Muscle of leg (tissue), 11 donors: Measurements from ENCODE around the gene SPTBN2. TPM values are rescaled to one million over a fixed set of nuclear protein-coding genes. Genes with fewer than 3 reads are reported as not detected.

Experiments used
- DNase-seq: peaks from one replicate; pipeline ENCODE4 v3.0.0; 2013
- H3K27ac ChIP-seq: one replicate; pipeline ENCODE4 v1.5.1; 2013; ENCODE audit warnings: mild to moderate bottlenecking, low read length, control low read depth
- H3K27me3 ChIP-seq: one replicate; pipeline ENCODE4 v1.6.1; 2013; ENCODE audit warnings: low read length; ENCODE audit not compliant: control insufficient read depth, insufficient read depth
- H3K36me3 ChIP-seq: one replicate; pipeline ENCODE4 v1.6.1; 2013; ENCODE audit warnings: low read length; ENCODE audit not compliant: control insufficient read depth, insufficient read depth
- H3K4me1 ChIP-seq: one replicate; pipeline ENCODE4 v1.6.1; 2013; ENCODE audit warnings: low read length; ENCODE audit not compliant: control insufficient read depth, insufficient read depth
- H3K4me3 ChIP-seq: one replicate; pipeline ENCODE4 v1.5.1; 2013; ENCODE audit warnings: low read length, control low read depth
- H3K9me3 ChIP-seq: replicated peaks from 2 replicates; pipeline ENCODE4 v1.6.1; 2013; ENCODE audit warnings: low read depth, low read length; ENCODE audit not compliant: control insufficient read depth
- WGBS: methylation state at CpG from one replicate; pipeline ENCODE4 v1.1.5; 2013; ENCODE audit warnings: missing lambda C conversion rate; ENCODE audit not compliant: insufficient coverage; 5-methylcytosine and 5-hydroxymethylcytosine counted together
- polyA plus RNA-seq, 8 donors: library from polyadenylated mRNA; unstranded; fragments of 120-200 nt; gene quantifications; one replicate each; pipeline versions ENCODE4 v1.2.1 to v1.2.3, GENCODE V29; 2013; ENCODE audit warnings: inconsistent platforms in 1 of 8, low replicate concordance in 1 of 8; ENCODE audit not compliant: insufficient read length in 8 of 8, insufficient read depth in 1 of 8
- total RNA-seq: library from RNA; stranded (reverse); fragments of 120-200 nt; gene quantifications from one replicate; pipeline ENCODE4 v1.2.4, GENCODE V29; 2013

Gene SPTBN2
- total and polyA plus RNA-seq, 9 donors = 8.6 to 19.0 (median 16.2) TPM

DNA sequence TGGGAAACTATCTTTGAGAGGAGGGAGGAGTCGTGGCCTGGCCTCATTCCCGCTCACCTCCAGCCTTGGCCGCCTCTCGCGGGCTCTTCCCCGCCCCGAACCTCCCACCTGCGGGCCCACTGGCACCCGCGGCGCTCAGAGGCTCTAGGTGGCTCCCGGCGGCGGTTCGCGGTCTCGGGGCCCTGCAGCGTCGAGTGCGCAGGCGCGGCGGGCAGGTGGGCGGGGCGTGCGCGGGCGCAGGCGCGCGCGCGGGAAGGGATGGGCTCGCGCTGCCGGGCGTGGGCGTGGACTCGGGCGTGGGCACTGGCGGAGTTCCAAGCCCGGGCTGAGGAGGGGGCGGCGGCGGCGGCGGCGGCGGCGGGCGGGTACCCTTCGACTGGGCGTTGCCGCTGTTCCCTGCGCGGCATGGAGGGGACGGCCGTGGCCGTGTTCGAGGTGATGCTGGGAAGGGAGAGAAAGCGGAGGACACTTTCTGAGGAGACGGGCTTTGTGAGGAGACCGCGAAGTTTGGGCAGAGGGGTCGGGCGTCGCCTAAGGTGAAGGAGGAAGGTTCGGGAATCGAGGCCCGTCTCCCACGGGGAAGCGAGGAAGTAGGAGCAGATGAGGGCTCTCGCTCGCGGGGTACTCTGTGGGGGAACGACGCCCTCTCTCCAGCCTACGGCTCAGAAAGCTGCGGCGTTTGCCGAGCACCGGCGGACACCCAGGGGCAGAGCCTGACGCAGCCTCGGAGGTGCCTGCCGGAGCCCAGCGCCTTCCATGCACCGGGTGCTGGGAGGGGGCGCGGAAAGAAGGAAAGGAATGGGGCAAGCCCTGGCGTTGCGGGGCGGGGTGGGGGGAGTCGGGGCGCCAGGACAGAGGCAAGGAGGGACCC lies 15.7 kb upstream of the SPTBN2 start:
- Histone ChIP-seq H3K27ac (peak overlapping the region; percentile 69), H3K4me3 (peak overlapping the region; percentile 97), H3K9me3 (no peaks in the 10 kb centered on the region), H3K27me3 (no peaks in the 10 kb centered on the region), H3K36me3 (no peaks in the 10 kb centered on the region), H3K4me1 (peaks cover 10% of the 10 kb centered on the region)
- peak; percentile 88 for DNase-seq
- under 1% methylated on average over 90 of the region's 95 CpGs for WGBS

DNA sequence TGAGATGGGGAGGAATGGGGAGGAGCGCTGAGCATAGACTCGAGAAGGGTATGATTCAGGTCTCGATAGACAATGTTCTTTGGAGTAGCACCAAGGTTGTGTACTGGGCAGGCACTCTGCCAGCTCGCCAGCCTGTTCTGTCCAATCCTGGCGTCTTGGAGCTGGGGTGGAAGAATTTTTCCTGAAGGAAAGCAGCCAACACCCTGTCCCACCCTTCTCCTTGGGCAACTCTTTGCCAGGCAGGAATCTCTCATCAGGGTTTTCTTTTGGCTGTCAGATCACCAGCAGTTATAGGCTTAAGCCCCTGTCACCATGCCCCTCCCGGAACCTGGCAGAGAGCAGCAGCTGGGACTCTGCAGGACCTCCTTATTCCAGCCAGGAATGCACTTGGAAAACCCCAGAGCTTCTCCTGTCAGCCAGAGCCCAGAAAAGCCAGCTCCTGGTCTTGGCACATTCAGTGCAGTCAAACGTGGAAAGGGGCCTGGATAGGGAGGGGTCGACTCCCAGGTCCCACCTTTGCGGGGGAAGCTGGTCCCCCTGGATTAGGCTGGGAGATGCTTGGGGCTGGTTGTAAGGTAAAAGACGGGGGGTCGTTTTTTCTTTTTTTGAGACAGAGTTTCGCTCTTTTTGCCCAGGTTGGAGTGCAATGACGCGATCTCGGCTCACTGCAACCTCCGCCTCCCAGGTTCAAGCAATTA lies 14.4 kb upstream of the SPTBN2 start:
- Histone ChIP-seq H3K27ac (no peak overlapping the region), H3K36me3 (no peaks in the 10 kb centered on the region), H3K4me1 (peaks cover 10% of the 10 kb centered on the region), H3K9me3 (no peaks in the 10 kb centered on the region), H3K27me3 (no peaks in the 10 kb centered on the region), H3K4me3 (peak overlapping the region; percentile 97)
- 82% methylated on average over 8 of the region's 16 CpGs for WGBS
- DNase-seq = no peak

DNA sequence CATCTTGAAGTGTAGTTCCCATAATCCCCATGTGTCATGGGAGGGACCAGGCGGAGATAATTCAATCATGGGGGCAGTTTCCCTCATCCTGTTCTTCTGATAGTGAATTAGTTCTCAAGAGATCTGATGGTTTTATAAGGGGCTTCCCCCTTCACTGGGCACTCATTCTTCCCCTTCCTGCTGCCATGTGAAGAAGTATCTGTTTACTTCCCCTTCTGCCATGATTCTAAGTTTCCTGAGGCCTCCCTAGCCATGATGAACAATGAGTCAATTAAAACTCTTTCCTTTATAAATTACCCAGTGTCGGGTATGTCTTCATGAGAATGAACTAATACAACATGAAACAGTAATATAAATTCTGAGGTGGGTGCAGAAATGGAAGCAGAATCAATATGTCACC lies 12.1 kb upstream of the SPTBN2 start:
- no peak for DNase-seq
- no peaks in the 10 kb centered on the region for H3K9me3 ChIP-seq
- H3K27me3 ChIP-seq = no peaks in the 10 kb centered on the region
- H3K4me3 ChIP-seq = no peak overlapping the region
- no peaks in the 10 kb centered on the region for H3K36me3 ChIP-seq
- H3K27ac ChIP-seq = no peak overlapping the region
- H3K4me1 ChIP-seq = peaks cover 10% of the 10 kb centered on the region
- no CpG with 5 or more reads among the region's 2 CpGs for WGBS

DNA sequence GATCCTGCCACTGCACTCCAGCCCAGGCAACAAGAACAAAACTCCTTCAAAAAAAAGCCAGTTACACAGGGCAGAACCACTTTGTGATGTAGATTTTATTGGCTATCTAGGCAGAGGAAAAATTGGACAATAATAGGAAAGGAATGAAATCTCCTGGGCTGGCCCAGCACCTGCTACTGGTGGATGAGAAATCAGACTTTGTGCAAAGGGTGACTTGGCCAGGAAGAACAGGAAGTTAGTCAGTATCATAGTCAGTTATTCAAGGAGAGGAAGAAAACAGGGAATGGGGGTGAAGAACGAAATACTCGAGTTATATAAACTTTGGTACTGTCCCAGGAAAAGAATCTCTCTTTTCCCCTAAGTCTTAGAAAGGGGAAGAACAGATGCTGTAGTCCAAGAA lies 11.0 kb upstream of the SPTBN2 start:
- Histone ChIP-seq H3K36me3 (no peaks in the 10 kb centered on the region), H3K4me3 (no peak overlapping the region), H3K27me3 (peaks cover 4% of the 10 kb centered on the region), H3K27ac (no peak overlapping the region), H3K9me3 (no peaks in the 10 kb centered on the region), H3K4me1 (peaks cover 10% of the 10 kb centered on the region)
- no peak for DNase-seq
- WGBS = no CpG with 5 or more reads among the region's 2 CpGs

DNA sequence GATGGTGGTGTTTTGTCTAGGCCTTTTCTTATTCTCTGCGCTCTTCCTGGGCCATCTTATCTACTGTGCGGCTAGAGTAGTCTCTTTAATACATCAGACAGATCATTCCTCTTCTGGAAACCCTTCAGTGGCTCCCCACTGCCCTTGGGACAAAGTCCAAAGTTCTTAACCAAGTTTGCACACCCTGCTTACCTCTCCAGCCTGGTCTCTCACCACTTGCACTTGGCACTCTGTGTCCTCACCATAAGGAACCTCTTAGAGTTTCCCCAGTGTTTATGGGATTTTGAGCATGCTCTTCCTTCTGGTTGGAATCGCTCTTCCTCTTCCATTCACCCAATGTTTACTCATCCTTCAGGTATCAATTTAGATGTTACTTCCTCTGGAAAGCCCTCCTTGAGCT lies 5.2 kb upstream of the SPTBN2 start:
- WGBS = 95% methylated on average over 2 of the region's 3 CpGs
- Histone ChIP-seq H3K4me3 (no peak overlapping the region), H3K27ac (no peak overlapping the region), H3K4me1 (no peaks in the 10 kb centered on the region), H3K27me3 (peaks cover 11% of the 10 kb centered on the region), H3K9me3 (no peaks in the 10 kb centered on the region), H3K36me3 (no peaks in the 10 kb centered on the region)
- no peak for DNase-seq

DNA sequence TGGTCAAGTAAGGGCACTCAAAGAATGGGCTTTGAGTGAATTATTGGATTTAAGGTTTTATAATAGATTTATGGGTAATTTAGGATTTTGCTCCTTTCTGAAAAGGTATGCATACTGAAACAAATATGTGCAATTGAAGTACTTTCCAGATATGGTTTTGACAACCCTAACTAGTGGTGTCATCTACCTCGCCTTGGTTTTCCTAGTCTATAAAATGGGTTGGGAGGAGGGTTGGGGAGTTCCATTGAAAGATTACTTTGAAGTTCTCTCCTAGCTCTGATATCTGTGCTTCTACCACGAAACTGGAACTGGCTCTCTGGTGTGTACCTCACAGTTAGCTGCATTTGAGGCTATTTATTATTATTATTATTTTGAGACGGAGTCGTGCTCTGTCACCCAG lies 431 bp upstream of the SPTBN2 start:
- peaks cover 12% of the 10 kb centered on the region for H3K4me1 ChIP-seq
- H3K27me3 ChIP-seq = peaks cover 47% of the 10 kb centered on the region
- H3K36me3 ChIP-seq = no peaks in the 10 kb centered on the region
- H3K4me3 ChIP-seq = no peak overlapping the region
- no peak for DNase-seq
- H3K27ac ChIP-seq = no peak overlapping the region
- no peaks in the 10 kb centered on the region for H3K9me3 ChIP-seq
- WGBS = 100% methylated on average over 1 of the region's 4 CpGs

DNA sequence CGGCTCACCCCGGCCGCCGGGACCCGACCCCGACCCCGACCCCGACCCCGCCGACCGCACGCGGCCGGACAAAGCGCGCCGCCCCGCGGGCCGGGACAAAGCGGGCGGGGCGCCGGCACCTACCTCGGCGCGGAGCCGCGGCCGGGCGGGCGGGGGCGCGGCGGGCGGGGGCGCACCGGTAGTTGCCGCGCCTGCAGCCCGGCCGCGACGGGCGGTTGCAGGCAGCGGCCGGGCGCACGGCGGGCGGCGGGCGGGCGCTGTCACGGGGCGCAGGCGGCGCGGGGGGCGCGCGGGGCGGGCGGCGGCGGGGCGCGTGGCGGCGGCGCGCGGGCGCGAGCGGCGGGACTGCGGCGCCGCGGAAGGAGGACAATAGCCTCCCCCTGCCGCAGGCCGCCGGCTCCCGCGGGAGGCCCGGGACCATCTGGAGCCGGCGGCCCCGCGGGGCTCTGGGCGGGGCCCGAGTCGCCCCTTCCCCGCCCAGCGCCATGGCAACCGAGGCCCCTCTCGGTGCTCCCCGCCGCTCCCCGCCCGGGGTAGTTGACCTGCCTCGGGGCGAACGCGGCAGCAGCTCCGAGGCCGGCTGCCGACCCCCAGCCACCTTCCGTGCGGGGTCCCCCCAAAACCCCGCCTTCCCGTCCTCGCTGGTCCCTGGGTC lies 851 bp downstream of the SPTBN2 start:
- DNase-seq = no peak
- Histone ChIP-seq H3K36me3 (no peaks in the 10 kb centered on the region), H3K4me3 (peak overlapping the region; percentile 47), H3K27me3 (peaks cover 53% of the 10 kb centered on the region), H3K9me3 (no peaks in the 10 kb centered on the region), H3K27ac (no peak overlapping the region), H3K4me1 (peaks cover 12% of the 10 kb centered on the region)
- WGBS = under 1% methylated on average over 76 of the region's 114 CpGs

DNA sequence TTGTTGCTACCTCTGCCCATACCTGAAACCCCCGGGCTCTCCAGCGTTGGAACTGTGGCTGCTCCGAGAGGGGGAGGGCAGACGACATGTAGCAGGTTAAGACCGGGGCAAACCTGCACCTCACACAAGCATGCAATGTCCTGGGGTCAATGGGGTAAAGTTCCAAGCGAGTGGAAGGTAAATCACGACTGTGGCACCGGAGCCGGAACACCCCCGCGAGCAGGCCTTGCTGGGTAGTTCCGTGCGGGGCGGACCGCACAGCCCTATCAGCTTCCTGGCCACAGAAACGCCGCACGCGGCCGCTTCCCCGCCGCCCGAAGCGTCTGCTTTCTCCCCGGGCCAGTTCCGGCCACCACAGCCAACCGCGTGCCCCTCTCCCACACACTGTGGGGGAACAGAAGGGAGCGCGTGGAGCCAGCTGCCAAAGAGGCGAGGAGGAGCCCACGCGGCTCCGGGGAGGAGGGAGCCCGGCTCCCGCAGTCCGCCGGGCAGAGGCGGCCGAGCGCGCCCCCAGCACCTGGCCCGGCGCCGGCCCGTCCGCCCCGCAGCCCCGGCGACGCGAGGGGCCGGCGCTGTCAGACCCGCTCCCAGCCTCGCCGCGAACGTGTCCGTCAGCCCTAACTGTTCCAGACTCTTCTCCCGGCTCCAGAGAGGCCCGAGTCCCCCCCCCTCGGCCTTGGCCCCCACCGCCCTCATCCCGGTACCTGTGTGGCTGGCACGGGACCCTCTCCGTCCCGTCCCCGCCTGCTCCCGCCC lies 1.6 kb downstream of the SPTBN2 start:
- no peak overlapping the region for H3K27ac ChIP-seq
- no peaks in the 10 kb centered on the region for H3K36me3 ChIP-seq
- H3K4me1 ChIP-seq = peaks cover 12% of the 10 kb centered on the region
- H3K27me3 ChIP-seq = peaks cover 53% of the 10 kb centered on the region
- 0% methylated on average over 54 of the region's 70 CpGs for WGBS
- peak; percentile 24 for DNase-seq
- H3K4me3 ChIP-seq = peak overlapping the region; percentile 47
- no peaks in the 10 kb centered on the region for H3K9me3 ChIP-seq

DNA sequence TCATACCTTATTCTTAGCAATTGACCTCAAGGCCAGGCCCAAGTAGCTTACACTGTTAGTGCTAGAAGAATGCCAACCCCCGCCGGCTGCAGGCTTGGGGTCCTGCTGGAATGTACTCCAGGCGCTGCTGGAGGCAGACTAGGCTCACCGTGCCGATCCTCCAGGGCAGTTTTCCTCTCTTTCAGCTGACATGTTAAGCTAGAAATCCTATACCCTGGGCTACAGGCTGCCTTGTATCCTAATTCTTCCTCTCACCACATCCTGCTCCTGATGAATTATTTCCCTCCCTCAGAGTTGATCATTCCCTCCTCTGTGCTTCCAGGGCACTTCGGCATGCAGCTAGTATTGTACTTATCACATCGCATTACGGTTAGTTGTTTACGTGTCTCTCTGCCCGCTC lies 3.4 kb downstream of the SPTBN2 start:
- 9% methylated on average over 6 of the region's 10 CpGs for WGBS
- H3K27me3 ChIP-seq = peaks cover 53% of the 10 kb centered on the region
- H3K9me3 ChIP-seq = no peaks in the 10 kb centered on the region
- H3K27ac ChIP-seq = no peak overlapping the region
- H3K36me3 ChIP-seq = no peaks in the 10 kb centered on the region
- H3K4me3 ChIP-seq = no peak overlapping the region
- H3K4me1 ChIP-seq = peaks cover 14% of the 10 kb centered on the region
- no peak for DNase-seq
